MCF 10A (cell line): ENCODE measurements around the gene NAP1L4. TPM values are rescaled to one million over a fixed set of nuclear protein-coding genes. Genes with fewer than 3 reads are reported as not detected.

Source experiments
- BruUV-seq: library from RNA; stranded (reverse); fragments of 400-500 nt; replicated peaks from 2 replicates; lab custom pipeline; 2021; lab: Mats Ljungman, UMichigan
- CTCF ChIA-PET: fragments of 300-600 bp; sonication (Branson Sonifier 250); formaldehyde crosslinking; extraction: SDS; loops from one replicate; lab custom pipeline; 2021; ENCODE audit warnings: antibody characterized with exemption, inconsistent platforms; lab: Yijun Ruan, JAX
- POLR2A ChIA-PET: fragments of 300-600, 350-650 bp; sonication (Branson Sonifier 250); formaldehyde crosslinking; extraction: SDS; loops from one replicate; lab custom pipeline; 2020; ENCODE audit warnings: antibody characterized with exemption, inconsistent platforms; lab: Yijun Ruan, JAX
- DNase-seq: peaks from one replicate; pipeline ENCODE4 v3.0.0-alpha.2; 2018; ENCODE audit not compliant: unreplicated experiment
- H3K27ac Mint-ChIP-seq: one replicate; pipeline ENCODE4 v1.8.0; 2022; ENCODE audit warnings: mild to moderate bottlenecking, low read depth, mixed read lengths; ENCODE audit not compliant: unreplicated experiment
- H3K27me3 Mint-ChIP-seq: one replicate; pipeline ENCODE4 v1.8.0; 2022; ENCODE audit warnings: mixed read lengths; ENCODE audit not compliant: insufficient read depth, unreplicated experiment
- H3K36me3 Mint-ChIP-seq: one replicate; pipeline ENCODE4 v1.8.0; 2022; ENCODE audit warnings: mild to moderate bottlenecking, moderate library complexity, mixed read lengths; ENCODE audit not compliant: insufficient read depth, unreplicated experiment
- H3K4me1 Mint-ChIP-seq: one replicate; pipeline ENCODE4 v1.8.0; 2022; ENCODE audit warnings: mixed read lengths; ENCODE audit not compliant: insufficient read depth, unreplicated experiment
- H3K4me3 Mint-ChIP-seq: one replicate; pipeline ENCODE4 v1.8.0; 2022; ENCODE audit warnings: mild to moderate bottlenecking, moderate library complexity, mixed read lengths; ENCODE audit not compliant: unreplicated experiment
- H3K9me3 Mint-ChIP-seq: one replicate; pipeline ENCODE4 v1.8.0; 2022; ENCODE audit warnings: mixed read lengths; ENCODE audit not compliant: unreplicated experiment
- intact Hi-C: fragments of 100-400 bp; cut with micrococcal nuclease; formaldehyde crosslinking; loops from 2 replicates; pipeline ENCODE4 v1.14.1; 2022
- total RNA-seq: library from RNA; stranded (reverse); gene quantifications from 2 replicates; pipeline ENCODE4 v1.2.3, GENCODE V29; 2022
- TF ChIP-seq, protein P1 (sequence below): fragments of 200-600 bp; IDR thresholded peaks from one replicate; pipeline ENCODE4 v1.8.0; 2022; ENCODE audit warnings: antibody characterized with exemption, mild to moderate bottlenecking; ENCODE audit not compliant: unreplicated experiment

NAP1L4 gene
- total RNA-seq, 1 experiment from 2014 or later, result 103 TPM

DNA sequence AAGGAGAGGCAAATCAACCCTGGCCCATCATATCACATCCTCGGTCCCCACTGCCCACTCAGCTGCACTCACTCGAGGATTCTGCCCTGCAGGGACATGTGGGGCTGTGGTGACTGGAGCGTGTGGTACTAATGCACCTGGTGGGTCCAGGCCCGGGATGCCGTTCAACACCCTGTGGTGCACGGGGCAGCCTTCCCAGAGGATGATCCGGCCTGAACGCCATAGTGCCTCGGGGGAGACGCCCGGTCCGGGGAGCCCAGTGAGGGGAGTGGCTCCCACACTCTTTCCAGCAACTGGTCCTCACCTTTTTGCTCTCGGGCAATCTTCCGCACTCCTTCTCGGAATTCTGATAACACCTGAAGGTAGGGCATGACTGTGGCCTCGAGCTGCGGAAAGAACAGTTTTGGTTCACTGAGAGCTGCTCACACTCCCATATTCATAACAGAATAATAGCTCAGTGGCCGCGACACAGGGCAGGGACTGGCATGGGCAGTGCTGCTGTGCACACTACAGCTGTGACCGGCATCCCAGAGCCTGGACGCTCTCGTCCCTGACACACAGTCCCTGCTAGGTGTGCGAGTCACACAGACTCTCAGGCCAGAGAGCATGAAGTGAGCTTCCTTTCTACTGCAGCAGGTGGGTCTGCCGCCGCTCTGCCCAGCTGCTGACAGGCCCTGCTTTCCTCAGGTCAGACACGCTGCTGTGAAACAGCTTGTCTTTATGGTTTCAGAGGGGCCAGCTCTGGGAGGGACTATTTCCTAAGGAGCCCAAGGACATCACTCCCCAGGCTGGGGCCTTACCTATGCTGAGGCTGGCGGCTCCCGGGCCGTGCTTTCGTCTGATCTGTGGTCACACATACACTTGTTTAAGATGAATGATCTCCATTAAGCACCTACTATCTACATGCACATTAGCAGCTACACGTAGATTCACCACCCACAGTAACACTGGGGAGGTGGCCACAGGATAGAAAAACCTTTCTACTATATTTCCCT, 20.1 kb upstream of the NAP1L4 start:
- Mint-ChIP-seq H3K36me3 (peaks cover 87% of the 10 kb centered on the region), H3K4me3 (no peak overlapping the region), H3K9me3 (no peaks in the 10 kb centered on the region), H3K4me1 (no peaks in the 10 kb centered on the region), H3K27ac (no peak overlapping the region), H3K27me3 (no peaks in the 10 kb centered on the region)
- intact Hi-C loops, result no loop called here
- POLR2A ChIA-PET, result interaction anchor here (0.8 to 6.1 kb wide), 3 partner anchors 10 to 22 kb away, joined by 4 to 47 read pairs (median 7); no protein-coding TSS in a partner anchor
- CTCF ChIA-PET, result interaction anchor here (0.6 to 1.7 kb wide), 9 partner anchors 8 to 586 kb away, joined by 3 to 6 read pairs (median 3); no protein-coding TSS in a partner anchor
- TF ChIP-seq, protein P1, sequence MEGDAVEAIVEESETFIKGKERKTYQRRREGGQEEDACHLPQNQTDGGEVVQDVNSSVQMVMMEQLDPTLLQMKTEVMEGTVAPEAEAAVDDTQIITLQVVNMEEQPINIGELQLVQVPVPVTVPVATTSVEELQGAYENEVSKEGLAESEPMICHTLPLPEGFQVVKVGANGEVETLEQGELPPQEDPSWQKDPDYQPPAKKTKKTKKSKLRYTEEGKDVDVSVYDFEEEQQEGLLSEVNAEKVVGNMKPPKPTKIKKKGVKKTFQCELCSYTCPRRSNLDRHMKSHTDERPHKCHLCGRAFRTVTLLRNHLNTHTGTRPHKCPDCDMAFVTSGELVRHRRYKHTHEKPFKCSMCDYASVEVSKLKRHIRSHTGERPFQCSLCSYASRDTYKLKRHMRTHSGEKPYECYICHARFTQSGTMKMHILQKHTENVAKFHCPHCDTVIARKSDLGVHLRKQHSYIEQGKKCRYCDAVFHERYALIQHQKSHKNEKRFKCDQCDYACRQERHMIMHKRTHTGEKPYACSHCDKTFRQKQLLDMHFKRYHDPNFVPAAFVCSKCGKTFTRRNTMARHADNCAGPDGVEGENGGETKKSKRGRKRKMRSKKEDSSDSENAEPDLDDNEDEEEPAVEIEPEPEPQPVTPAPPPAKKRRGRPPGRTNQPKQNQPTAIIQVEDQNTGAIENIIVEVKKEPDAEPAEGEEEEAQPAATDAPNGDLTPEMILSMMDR, result no peak
- DNase-seq, result no peak
- no TSS peak for BruUV-seq

DNA sequence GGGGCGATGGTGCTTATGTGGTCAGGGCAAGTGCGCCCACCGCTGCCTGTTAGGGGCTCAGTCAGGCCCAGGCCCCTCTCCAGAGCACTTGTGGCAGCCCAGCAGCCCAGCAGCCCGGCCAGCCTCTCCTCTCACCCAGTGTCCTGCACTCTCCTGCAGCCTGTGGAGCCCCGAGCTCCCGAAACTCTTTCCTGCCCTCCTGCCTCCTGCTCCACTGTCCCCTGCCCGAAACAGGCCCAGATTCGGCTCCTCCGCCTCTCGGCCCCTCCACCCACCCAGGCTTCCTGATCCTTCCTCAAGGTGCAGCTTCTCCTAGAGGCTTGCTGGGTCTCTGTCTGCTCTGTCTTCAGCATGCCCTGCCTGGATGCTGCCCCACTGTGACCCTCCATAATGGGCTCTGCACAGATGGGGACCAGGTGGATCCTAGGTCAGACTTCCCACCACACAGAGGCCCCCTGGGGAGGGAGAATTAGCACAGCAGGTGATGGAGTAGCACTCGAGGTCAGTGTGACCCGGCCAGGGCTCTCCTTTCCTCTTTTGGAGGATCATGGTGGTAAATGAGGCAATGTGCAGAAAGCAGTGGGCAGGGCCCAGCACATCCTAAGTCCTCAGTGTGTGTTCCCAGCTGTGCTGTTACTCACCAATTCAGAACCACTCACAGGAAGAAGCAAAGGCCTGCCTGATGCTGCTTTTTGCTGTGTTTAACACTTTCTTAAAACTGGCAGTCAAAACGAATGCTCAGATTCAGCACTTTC, 18.6 kb upstream of the NAP1L4 start:
- no peaks in the 10 kb centered on the region for H3K4me1 Mint-ChIP-seq
- H3K27me3 Mint-ChIP-seq, result no peaks in the 10 kb centered on the region
- H3K9me3 Mint-ChIP-seq, result no peaks in the 10 kb centered on the region
- ChIA-PET CTCF (interaction anchor here (0.5 kb wide), 1 partner anchor 521 kb away, joined by 3 read pairs; no protein-coding TSS in a partner anchor), POLR2A (interaction anchor here (6.1 kb wide), 1 partner anchor 9 kb away, joined by 47 read pairs; no protein-coding TSS in a partner anchor)
- DNase-seq, result no peak
- TF ChIP-seq, protein P1, result no peak
- peaks cover 84% of the 10 kb centered on the region for H3K36me3 Mint-ChIP-seq
- H3K4me3 Mint-ChIP-seq, result no peak overlapping the region
- H3K27ac Mint-ChIP-seq, result no peak overlapping the region
- intact Hi-C loops, result no loop called here
- BruUV-seq, result no TSS peak

DNA sequence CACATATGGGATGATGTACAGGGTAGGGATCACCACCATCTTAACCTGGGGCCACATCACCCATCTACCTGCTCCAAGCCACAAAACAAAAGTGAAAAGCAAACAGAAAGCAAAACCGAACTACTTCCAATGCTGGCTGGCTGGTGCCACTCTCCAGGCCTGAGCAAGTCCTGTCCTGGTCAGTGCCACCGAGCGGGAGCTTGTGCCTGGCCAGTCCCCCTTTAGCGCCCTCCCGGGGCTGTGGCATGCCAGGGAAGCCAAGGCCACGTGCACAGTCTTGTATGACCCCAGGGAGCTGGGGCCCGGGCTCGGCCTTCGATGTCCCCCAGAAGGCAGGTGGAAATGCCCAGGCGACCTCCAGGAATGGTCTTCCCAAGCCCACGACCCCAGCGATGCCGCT, 17.9 kb upstream of the NAP1L4 start:
- Mint-ChIP-seq H3K4me1 (no peaks in the 10 kb centered on the region), H3K36me3 (peaks cover 84% of the 10 kb centered on the region), H3K9me3 (no peaks in the 10 kb centered on the region), H3K27me3 (no peaks in the 10 kb centered on the region), H3K4me3 (no peak overlapping the region), H3K27ac (no peak overlapping the region)
- DNase-seq, result no peak
- intact Hi-C loops, result no loop called here
- BruUV-seq, result no TSS peak
- POLR2A ChIA-PET, result interaction anchor here (6.1 kb wide), 1 partner anchor 8 kb away, joined by 47 read pairs; no protein-coding TSS in a partner anchor
- TF ChIP-seq, protein P1, result no peak
- CTCF ChIA-PET, result interaction anchor here (0.5 to 0.7 kb wide), 2 partner anchors 39 to 520 kb away, joined by 3 read pairs; no protein-coding TSS in a partner anchor
